Activated CD4-positive, alpha-beta T cell treated with anti-CD3 and anti-CD28 coated beads, Interleukin-10, Interleukin-2, amounts not matched to agents 100 ng/mL and 50 ng/mL, durations not matched to agents 16 hours and 8 hours (primary cell): ENCODE measurements around the gene TFAP2E.

Experiments used
- DNase-seq: peaks from one replicate; pipeline ENCODE4 v3.0.0-alpha.2; 2020

The TFAP2E gene

DNA sequence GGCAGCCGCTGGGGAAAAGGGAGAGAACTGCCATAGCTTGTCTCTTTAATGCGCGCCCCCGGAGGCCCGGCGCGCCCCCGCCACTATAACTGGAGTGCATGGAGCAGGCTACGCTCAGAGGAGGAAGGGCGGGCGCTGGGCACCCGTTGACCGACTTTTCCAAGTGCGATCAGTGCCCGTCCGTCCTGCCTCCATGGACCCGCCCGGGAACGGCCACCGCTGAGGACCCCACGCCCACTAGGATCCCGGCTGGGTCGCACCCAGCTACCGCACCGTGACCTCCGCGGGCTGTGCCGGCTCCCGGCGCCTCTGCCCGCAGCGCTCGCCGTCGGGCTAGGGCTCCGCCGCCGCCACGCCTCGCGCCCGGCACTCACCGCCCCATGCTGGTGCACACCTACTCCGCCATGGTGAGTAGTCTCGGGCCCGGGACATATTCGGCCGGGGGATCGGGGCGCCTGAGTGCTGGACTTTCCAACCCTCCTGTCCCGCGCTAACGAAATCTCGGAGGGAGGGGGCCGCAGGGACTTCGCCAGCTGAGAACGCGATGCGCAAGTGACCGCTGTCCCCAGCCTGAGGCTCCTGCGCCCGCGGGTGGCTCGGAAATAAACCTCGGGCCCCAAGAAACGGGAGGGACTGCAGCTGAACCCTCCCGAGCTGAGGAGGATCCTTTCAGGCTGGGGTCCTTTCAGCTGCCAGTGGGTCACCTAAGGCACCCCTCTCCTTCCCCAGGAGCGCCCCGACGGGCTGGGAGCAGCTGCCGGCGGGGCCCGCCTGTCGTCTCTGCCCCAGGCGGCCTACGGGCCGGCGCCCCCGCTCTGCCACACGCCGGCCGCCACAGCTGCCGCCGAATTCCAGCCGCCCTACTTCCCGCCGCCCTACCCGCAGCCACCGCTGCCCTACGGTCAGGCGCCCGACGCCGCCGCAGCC, at the start of gene TFAP2E:
TFAP2E (plus strand) TSS at position 117 of the 927 bp plus-strand sequence; CDS start at position 381, 264 bp downstream.
- DNase-seq, result no peak

DNA sequence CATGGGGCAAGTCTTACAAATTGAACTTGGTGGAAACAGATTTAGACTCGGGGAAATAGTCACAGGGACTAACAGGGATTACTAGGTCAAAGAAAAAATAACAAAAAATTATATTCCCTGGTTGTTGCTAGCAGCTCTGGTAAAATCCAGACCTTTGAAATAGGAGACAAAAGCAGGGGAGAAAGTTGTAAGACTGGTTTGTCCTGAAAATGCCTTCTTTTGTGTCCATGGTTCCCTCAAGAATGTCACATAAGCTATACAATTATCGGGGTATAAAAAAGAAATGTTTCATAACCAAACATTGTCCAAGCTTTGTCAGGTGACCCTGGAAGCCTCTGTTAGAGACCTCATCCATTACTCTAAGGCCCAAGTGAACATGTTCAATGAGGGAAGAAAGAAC, 49.0 kb upstream of the TFAP2E start:
- DNase-seq, result no peak

DNA sequence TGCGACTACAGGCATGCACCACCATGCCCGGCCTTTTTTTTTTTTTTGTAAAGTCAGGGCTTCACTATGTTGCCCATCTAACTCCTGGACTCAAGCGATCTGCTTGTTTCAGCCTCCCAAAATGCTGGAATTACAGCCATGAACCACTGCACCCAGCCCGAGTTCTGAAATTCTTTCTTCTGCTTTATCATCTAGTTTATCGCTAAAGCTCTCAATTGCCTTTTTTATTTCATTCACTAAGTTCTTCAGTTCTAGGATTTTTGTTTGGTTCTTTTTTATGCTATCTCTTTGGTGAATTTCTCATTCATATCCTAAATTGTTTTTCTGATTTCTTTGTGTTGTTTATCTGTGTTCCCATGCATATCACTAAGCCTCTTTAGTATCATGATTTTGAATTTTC, 42.9 kb upstream of the TFAP2E start:
- no peak for DNase-seq

DNA sequence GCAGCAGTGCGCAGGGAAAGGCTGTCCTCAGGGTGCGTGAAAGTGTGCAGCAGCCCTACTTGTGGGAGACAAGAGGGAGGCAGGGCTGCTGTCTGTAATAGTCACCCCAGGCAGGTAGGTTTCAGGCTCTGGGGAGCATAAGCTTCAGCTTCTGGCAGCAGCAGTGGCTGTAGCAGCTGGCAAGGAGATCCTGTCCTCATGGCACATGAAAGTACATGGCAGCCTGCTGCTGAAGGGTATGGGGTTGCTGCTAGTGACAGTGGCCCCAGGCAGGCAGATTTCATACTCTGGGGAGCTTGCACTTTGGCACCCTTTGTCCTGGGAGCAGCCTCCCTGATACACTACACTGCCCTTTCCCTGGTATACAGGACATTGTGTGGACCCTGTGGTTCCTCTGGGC, 42.2 kb upstream of the TFAP2E start:
- no peak for DNase-seq

DNA sequence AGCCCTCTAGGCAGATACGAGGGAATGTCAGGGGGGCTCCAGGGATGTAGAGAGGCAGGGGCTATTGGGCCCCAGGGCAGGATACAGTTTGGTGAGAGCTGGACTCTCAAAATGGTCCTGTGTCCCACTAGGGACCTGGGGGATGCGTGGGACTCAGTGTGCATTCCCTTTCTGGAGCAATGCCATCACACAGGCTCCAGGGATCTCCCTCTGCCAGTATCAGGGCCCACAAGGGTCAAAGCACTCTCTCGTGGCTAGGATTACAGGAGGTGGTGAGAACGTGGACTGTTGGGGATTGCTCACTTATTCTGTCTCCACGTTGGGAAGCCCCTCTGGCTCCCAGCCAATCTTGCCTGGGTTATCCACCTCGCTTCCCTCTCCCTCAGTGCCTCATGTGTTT, 41.7 kb upstream of the TFAP2E start:
- DNase-seq, result no peak

DNA sequence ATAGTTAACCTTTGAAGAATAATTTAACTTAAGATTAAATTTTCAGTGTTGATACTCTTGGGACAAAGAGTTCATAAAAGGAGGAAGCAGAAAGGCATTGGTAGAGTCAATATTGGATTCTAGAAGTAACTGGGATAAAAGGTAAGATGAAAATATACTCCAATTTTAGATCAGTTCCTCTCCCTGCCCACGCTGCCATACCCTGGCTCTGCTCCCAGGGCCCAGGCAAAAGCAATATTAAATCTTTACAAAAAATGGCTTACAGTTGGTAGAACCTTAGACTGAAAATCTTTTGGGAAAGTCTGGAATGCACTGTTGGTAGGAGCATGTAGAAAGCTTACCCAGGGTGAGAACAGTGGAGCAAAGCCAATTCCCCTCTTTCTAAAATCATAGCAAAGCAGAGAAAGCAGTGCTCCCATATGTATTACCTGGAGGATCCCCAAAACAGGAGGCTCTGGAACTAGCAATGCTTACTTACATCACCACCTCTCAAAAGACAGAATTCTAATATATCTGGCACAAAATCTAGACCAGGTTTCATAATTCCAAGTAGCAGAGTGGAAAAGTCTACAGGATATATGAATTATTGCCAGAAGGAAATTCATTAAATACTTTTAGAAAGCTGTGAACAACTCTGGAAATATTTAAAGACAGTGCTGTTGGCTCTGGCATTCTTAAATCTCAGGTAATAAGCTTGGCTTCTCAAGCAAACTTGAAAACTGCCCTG, 40.5 kb upstream of the TFAP2E start:
- DNase-seq, result no peak

DNA sequence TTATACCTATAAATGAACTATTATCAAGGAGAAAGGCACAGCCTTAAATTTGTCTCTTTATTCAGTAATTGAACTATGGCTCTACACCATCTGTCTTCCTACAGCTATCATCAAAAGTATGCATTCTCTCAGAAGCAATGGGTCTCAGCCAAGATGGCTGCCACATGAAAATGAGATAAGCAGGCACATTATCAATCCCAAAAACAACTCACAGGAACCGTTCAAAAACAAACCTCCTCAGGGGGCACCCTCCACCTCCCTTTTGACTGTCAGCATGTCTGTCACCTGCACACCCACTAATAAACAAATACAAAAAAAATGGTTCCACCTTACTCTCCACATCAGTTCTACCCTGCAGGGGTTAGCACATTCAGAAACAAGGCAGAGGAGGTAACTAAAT, 39.5 kb upstream of the TFAP2E start:
- DNase-seq, result no peak

DNA sequence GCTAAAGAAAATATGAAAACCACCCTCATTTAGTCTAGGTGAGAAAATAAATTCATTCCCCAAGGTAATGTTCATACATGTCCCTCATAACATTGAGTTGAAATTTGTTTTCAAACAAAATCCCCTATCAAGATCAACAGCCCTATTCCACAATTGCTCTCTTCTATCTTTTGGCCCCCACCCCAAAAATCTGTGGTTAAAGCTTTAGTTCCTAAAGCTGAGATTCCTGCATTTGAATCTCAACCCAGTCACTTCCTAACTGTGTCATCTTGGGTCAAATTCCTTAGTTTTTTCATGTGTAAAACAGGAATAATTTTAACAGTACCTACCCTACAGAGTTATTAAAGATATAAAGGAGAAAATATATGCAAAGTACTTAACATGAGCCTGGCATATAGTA, 37.9 kb upstream of the TFAP2E start:
- no peak for DNase-seq

DNA sequence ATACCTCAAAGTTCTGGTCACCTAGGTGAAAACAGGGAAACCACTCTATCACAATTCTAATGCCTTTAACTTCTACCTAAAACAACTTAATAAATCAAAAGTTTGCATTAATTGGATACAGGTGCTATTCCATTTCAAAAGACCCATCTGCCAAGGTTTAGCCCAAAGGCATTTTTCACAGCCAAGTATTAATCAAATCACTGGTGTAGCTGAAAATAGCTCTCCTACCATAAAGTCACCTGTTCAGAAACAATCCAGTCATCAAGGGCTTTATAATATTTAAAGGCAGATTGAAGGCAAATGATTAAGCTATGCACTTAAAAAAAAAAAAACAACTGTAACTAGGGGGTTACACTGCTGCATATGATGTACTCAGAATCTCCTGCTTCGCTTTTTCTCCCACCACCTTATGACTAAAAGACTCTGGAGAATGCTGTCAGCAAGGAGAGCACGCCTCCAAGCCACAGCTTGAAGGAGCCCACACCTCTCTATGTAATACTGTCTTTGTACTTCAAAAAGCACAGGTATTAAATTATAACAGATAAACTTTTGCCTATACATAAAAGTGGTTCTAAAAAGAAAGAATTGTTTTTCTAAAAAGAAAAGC, 36.5 kb upstream of the TFAP2E start:
- DNase-seq, result no peak

DNA sequence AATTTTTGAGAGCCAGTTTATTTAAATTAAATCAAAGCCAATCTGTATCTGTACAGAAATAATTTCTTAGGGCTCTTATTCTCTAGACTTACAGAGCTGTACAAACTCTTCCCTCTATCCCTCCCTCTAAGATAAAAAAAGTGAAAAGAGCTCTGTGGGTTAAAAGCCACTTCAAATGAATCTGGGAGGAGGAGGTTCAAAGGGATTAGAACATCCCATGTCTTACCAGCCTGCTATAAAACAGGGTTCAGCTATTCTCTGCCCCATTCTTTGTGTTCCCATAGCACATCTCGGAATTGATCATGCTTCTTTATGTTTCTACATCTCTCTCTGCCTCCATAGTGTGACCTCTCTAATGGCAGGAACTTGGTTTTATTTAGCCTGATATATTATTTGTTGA, 35.3 kb upstream of the TFAP2E start:
- DNase-seq, result no peak

DNA sequence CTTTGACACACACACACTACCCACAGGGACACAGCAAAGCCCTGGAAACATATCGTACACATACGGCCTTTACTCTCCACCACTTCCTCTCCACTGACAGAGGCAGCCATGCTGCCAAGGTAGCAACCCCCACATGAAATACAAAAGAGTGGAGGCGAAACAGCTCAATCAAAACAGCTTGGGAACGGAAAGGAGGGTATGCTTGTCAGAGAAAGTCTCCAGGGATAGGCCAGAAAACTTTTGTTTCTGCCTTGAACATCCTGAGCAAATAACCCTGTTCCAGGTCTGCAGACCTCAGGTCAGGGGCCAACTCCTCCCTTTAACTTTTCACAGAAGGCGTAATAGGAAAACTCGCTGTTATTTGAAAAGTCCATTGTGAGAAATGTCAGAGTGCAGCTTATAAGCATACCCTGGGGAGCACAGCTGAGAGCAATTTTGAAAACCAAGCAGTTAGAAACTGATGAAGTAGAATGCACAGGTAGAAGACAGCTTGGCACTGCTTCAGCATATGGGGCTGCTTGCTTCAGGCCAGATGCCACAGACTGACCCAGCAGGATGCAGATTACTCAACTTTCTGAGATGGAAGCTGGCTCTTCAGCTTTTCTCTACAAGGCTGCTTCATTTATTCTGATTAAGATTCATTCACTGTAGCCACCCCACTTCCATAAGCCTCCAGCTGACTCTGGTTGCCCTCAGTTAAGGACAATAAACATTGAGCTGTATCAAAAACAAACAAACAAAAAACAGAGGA, 33.9 kb upstream of the TFAP2E start:
- peak; percentile 64 for DNase-seq

DNA sequence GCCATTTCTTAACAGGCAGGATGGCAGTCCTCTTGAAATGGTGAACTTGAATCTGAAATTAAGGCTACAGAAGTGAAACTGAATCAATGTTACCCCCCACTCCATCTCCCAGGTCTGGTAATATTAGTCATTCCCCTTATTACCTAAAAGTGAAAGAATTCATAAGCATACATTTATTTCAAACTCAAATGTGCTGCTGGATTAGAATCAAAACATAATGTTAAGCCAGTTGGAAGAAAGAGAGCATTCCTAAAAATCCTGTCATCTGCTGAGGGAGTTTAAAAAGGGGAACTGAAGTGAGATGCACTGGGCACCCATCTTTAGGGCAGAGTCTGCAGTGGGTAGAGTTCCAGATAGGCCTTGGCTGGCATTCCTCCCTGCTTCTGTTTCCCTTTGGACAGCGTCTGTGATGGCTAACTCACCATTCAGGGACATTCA, 33.3 kb upstream of the TFAP2E start:
- peak; percentile 53 for DNase-seq

DNA sequence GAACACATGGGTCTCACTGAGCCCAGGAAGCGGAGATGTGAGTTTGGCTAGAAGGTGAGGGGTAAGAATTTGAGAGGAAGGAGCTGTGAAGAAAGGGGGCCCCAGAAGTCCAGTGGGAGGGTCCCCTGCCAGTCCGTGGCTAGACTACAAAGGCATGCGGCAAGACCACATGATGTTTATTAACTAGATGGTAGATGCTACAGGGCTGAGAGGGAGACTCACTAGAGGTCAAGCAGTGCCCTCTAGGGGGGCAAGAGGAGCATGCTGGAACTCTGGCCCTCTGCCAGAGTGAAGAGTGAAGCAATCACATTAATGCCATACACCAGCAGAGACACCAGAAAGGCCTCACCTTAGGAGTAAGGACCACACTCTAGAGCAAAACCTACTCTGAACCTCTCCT, 28.1 kb upstream of the TFAP2E start:
- DNase-seq, result peak; percentile 61

DNA sequence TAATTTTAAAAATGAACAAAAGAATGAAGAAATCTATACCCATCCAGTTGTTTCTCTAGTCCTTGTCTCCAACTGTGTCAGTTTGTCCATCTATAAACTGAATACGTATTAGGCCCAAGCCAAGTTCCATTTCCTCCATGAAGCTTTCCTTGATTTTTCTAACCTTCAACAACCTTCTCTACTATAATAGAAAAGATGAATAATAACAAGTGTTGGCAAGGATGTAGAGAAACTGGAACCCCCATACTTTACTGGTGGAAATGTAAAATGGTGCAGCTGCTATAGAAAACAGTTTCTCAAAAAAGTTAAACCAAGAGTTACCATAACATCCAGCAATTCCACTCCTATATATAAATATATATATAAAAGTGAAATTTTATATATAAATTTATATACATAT, 26.5 kb upstream of the TFAP2E start:
- no peak for DNase-seq

DNA sequence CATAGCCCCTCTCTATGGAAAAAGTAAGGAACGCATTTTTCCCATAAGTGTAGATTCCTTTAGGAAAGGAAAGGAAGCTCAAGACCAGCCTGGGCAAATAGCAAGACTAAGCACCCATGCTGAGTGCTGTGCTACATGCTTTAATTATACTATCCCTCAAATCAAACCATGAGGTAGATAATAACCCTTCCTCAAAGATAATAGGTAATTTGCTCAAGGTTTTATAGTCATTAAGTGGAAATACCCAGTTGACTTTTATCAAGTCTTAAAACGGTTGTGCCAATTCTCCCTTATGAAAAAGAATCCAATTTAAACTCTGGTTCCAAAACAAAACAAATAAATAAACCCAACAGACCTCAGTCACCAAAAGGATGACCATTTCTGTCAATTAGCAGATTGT, 19.3 kb upstream of the TFAP2E start:
- no peak for DNase-seq

DNA sequence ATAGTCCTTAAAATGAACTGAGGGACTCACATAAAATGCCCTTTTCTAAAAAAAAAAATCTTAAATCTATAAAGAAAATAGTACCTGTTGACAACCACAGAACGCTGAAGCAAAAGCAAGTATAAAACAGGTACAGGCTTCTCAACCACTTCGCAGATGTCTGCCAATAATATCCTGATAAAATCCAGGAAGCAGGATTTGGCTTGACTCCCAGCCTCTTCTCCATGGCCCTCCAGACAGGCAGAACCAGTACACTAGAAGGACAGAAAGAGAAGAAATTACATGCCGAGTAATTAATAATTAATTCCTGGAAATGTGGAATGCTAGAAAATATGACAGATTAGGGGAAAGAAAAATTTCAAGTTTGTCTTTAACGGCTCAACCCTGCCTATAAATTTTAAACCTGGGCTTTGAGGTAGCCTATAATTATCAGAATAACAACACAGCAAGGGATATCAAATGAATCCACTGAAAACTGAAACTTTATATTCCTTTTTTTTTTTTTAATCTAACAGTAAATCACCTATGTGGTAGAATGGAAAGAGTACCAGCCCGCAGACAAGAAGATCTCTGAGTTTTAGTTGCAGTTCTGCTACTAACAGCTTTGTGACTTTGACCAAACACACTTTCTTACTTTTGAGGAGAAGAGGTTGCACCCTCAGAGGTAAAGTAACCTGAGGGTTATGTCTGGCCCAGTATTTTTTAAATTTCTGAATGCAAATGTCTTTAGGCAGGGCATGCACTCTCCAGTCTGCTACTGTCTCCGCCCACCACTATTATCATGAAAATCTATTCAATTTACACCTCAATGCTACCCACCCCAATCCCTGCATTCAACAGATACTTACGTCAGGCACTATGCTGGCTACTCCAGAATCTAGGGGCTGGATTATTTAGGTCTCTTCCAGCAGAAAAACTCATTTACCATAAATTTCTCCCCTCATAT, 18.6 kb upstream of the TFAP2E start:
- no peak for DNase-seq

DNA sequence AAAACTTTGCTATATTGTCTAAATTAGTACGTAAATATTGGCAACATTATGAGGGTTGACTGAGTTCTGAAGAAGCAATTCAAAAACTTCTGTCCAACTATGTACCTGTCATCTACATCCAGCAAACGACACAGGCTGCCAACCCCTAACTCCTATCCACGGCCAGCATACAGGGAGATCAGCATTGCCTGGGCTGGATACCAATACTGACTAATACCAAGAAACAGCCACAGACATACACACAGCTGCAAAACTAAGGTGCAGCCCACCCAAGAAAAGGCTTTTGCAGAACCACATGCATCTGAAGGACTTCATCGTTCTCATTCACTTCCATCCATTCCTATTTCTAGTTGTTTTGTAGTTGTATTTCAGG, 17.9 kb upstream of the TFAP2E start:
- DNase-seq, result no peak

DNA sequence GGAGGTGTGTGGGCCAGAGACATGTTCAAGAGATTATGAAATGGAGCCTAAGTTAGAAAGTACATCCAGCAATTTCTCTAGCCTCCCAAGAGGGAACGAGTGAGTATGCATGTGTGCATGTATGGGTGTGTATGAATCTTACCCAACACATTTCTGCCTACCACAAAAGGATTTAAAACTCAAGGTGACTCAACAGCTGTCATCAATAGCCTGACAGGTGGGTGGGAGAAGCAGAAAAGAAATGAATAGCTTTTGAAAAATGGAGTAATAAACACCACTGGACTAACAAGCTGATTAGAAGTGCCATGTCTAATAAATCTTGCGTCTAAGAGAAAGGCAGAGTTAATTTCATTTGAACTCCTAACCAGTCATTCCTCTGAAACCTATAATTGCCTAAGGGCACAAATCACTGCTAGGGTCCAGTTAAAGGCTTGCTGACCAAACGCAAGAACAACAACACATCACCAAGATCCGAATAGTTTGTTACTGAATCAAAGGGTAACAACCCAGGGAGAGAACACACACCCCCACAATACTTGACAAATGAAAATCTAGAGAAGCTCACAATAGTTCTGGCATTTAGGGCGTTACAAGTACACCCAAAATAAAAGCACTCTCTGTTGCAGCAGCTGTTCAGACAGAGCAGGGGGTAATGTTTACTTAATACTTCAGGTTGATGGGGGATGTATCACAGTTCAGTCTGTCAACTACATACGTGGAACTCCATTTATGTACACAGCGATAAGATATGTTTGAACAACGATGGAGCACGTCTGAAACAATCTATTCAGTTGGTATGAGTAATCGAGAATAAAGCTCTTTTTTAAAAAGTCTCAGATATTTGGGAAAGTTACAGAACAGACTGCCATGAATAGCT, 17.3 kb upstream of the TFAP2E start:
- DNase-seq, result peak; percentile 40

DNA sequence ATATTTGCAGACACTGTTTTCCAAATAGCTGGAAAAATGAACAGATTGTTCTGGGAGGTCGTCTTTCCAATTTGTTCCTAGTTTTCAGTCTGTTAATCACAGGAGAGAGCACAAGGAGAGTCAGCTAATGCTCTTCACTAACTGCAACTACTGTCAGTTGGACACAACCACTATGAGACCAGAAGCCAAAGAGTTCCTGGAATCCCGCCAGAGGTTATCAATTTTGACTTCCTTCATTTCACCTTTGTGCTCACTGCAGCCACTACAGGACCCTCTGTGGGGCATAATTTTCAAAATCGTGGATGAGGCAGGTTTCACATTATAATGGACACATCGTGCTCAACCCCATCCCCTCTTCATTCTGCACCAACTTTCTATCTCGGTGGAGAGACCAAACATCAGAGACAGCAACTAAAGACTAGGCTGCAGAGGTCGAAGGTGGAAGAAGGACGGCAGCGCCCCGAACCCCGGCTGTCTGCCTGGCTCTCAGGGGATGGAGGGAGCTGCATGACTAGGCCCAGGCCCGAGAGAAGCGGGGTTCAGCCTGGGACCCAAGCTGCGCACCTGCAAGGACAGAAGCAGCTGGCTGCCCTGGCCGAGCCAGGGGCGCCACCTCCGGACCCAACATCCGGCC, 16.5 kb upstream of the TFAP2E start:
- peak; percentile 32 for DNase-seq

DNA sequence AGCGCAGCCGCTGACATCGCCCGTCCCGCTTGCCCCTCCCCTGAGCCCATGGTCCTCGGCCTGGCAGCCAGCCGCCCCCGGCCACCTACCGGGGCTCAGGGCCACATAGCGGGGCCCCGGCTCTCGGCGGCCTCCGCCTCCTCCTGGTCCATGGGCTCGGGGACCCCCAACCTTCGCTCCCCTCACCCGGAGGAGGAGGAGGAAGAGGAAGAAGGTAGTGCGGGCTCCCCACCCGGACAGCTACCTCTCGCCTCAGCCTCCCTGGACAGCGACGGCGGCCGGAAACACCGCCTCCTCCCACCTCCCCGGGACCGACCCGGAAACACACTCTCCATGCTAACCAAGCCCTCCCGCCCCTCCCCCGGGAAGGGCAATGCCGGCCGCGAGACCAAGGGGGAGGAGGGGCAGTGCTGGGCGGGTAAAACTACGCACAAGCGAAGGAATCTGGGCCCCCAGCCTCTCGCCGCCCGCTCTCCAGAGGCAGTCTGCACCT, 15.9 kb upstream of the TFAP2E start, which contains the start of gene KIAA0319L:
KIAA0319L (minus strand) TSS at position 286 of the 493 bp plus-strand sequence. CDS start 2,912 bp downstream, outside the sequence.
- peak; percentile 87 for DNase-seq
